ENCODE data around the gene ANK3.
A peak's percentile ranks its signal among the peaks of the same experiment; 100 is the strongest.

The ANK3 gene

GRCh38 chr10:60230892-60231291, 158.8 kb downstream of the ANK3 start:
- ChIA-PET CTCF (interaction anchor here (0.6 kb wide), 1 partner anchor 142 kb away, joined by 3 read pairs; no protein-coding TSS in a partner anchor), POLR2A (ENCODE audit: low non-redundant PET) (no interaction called here)
- DNase-seq (ENCODE audit: low spot score): no peak
- no peak overlapping the region for H3K27ac ChIP-seq
- TF ChIP-seq, protein P1, sequence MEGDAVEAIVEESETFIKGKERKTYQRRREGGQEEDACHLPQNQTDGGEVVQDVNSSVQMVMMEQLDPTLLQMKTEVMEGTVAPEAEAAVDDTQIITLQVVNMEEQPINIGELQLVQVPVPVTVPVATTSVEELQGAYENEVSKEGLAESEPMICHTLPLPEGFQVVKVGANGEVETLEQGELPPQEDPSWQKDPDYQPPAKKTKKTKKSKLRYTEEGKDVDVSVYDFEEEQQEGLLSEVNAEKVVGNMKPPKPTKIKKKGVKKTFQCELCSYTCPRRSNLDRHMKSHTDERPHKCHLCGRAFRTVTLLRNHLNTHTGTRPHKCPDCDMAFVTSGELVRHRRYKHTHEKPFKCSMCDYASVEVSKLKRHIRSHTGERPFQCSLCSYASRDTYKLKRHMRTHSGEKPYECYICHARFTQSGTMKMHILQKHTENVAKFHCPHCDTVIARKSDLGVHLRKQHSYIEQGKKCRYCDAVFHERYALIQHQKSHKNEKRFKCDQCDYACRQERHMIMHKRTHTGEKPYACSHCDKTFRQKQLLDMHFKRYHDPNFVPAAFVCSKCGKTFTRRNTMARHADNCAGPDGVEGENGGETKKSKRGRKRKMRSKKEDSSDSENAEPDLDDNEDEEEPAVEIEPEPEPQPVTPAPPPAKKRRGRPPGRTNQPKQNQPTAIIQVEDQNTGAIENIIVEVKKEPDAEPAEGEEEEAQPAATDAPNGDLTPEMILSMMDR (conservative IDR thresholded peaks at IDR 0.05; ENCODE audit: low read depth): no peak

GRCh38 chr10:60224066-60224705, 165.5 kb downstream of the ANK3 start:
- TF ChIP-seq, protein P1 (conservative IDR thresholded peaks at IDR 0.05; ENCODE audit: low read depth): no peak
- ChIA-PET POLR2A (ENCODE audit: low non-redundant PET) (no interaction called here), CTCF (interaction anchor here (0.6 kb wide), 1 partner anchor 359 kb away, joined by 3 read pairs; no protein-coding TSS in a partner anchor)
- no peak overlapping the region for H3K27ac ChIP-seq
- no peak for DNase-seq (ENCODE audit: low spot score)

GRCh38 chr10:60222047-60222446, 167.6 kb downstream of the ANK3 start:
- no peak overlapping the region for H3K27ac ChIP-seq
- ChIA-PET POLR2A (ENCODE audit: low non-redundant PET) (no interaction called here), CTCF (interaction anchor here (0.7 kb wide), 1 partner anchor 122 kb away, joined by 3 read pairs; no protein-coding TSS in a partner anchor)
- TF ChIP-seq, protein P1 (conservative IDR thresholded peaks at IDR 0.05; ENCODE audit: low read depth): no peak
- DNase-seq (ENCODE audit: low spot score): no peak

- no peak for DNase-seq (ENCODE audit: low spot score)
- ChIA-PET POLR2A (ENCODE audit: low non-redundant PET) (no interaction called here), CTCF (interaction anchor here (0.6 kb wide), 1 partner anchor 155 kb away, joined by 4 read pairs; no protein-coding TSS in a partner anchor)
- H3K27ac ChIP-seq: no peak overlapping the region
- TF ChIP-seq, protein P1 (conservative IDR thresholded peaks at IDR 0.05; ENCODE audit: low read depth): no peak
These were observed 177.5 kb downstream of the ANK3 start for GRCh38 chr10:60212195-60212594.

- no peak for DNase-seq (ENCODE audit: low spot score)
- ChIA-PET CTCF (interaction anchor here (0.7 to 1.8 kb wide), 4 partner anchors 84 to 114 kb away, joined by 3 to 15 read pairs (median 9); no protein-coding TSS in a partner anchor), POLR2A (ENCODE audit: low non-redundant PET) (no interaction called here)
- TF ChIP-seq, protein P1 (conservative IDR thresholded peaks at IDR 0.05; ENCODE audit: low read depth): no peak
- no peak overlapping the region for H3K27ac ChIP-seq
These were observed 179.7 kb downstream of the ANK3 start for GRCh38 chr10:60209874-60210570.

- TF ChIP-seq, protein P1 (conservative IDR thresholded peaks at IDR 0.05; ENCODE audit: low read depth): peak; percentile 79
- CTCF ChIA-PET: interaction anchor here (0.6 to 1.8 kb wide), 11 partner anchors 84 to 1582 kb away, joined by 3 to 15 read pairs (median 3); no protein-coding TSS in a partner anchor
- POLR2A ChIA-PET (ENCODE audit: low non-redundant PET): no interaction called here
- DNase-seq (ENCODE audit: low spot score): peak; percentile 20
- no peak overlapping the region for H3K27ac ChIP-seq
These were observed 180.9 kb downstream of the ANK3 start for GRCh38 chr10:60208676-60209269.

Data from RWPE1 (cell line).